ENCODE results near the gene DLGAP1.

DNA sequence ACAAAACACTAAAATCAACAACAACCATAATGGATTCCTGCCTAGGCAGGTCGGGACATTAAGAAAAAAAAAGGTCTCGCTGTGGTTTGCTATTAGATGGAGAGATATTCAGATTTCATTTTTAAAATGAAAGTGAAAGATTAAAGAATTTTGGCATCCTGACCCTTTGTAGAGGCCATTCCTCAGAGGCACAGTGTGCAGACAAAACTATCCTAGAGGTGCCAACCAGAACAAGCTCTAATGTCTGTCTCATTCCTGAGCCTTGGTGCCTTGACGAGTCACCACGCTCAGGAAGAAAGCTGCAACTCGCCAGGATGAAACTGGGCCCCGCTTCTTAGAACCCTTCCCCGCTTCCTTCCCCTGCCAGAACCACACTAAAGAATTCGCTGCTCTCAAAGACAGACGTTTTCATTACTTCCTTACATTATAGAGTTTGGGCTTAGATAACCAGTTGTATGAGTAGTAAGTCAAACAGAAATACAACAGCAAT lies 849.1 kb downstream of the DLGAP1 start:
- TF ChIP-seq, protein P1, sequence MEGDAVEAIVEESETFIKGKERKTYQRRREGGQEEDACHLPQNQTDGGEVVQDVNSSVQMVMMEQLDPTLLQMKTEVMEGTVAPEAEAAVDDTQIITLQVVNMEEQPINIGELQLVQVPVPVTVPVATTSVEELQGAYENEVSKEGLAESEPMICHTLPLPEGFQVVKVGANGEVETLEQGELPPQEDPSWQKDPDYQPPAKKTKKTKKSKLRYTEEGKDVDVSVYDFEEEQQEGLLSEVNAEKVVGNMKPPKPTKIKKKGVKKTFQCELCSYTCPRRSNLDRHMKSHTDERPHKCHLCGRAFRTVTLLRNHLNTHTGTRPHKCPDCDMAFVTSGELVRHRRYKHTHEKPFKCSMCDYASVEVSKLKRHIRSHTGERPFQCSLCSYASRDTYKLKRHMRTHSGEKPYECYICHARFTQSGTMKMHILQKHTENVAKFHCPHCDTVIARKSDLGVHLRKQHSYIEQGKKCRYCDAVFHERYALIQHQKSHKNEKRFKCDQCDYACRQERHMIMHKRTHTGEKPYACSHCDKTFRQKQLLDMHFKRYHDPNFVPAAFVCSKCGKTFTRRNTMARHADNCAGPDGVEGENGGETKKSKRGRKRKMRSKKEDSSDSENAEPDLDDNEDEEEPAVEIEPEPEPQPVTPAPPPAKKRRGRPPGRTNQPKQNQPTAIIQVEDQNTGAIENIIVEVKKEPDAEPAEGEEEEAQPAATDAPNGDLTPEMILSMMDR (IDR thresholded peaks at IDR 0.05): no peak
- peak; percentile 39 to 42 for TF ChIP-seq POLR2AphosphoS5 (IDR thresholded peaks at IDR 0.05)
